ENCODE results near the gene FXR1.

DNA sequence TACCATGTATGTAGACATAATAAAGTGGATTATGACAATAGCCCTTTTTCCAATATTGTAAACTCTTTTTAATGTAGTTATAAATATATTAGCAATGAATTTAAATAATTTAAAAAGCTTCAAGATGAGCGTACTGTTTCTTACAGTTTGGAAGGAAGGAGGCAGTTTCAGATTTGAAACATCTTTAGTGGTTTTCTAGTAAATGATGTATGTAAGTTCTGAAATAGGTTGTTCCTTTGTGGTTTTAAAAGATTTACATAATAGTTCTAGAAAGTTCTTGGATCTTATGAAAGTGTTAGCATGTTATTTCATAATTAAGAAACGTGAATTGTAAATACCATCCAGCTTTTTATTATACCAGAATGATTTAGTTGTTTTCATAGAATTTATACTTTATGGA is 61.1 kb downstream of the FXR1 start:
- TF ChIP-seq, protein P1, sequence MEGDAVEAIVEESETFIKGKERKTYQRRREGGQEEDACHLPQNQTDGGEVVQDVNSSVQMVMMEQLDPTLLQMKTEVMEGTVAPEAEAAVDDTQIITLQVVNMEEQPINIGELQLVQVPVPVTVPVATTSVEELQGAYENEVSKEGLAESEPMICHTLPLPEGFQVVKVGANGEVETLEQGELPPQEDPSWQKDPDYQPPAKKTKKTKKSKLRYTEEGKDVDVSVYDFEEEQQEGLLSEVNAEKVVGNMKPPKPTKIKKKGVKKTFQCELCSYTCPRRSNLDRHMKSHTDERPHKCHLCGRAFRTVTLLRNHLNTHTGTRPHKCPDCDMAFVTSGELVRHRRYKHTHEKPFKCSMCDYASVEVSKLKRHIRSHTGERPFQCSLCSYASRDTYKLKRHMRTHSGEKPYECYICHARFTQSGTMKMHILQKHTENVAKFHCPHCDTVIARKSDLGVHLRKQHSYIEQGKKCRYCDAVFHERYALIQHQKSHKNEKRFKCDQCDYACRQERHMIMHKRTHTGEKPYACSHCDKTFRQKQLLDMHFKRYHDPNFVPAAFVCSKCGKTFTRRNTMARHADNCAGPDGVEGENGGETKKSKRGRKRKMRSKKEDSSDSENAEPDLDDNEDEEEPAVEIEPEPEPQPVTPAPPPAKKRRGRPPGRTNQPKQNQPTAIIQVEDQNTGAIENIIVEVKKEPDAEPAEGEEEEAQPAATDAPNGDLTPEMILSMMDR (IDR thresholded peaks at IDR 0.05 in 4 of 5, conservative IDR thresholded peaks at IDR 0.05 in 1 of 5): no peak
- no peak for TF ChIP-seq POLR2A (IDR thresholded peaks at IDR 0.05)

Measured in gastrocnemius medialis (tissue), 4 donors.